PC-9 (cell line): ENCODE measurements around the gene RPTOR. TPM values are rescaled to one million over a fixed set of nuclear protein-coding genes. Genes with fewer than 3 reads are reported as not detected.

Source experiments
- BruUV-seq: library from RNA; stranded (reverse); fragments of 400-500 nt; replicated peaks from 2 replicates; lab custom pipeline; 2021; lab: Mats Ljungman, UMichigan
- CTCF ChIA-PET: fragments of 300-600 bp; sonication (Branson Sonifier 250); formaldehyde crosslinking; loops from one replicate; lab custom pipeline; 2022; ENCODE audit warnings: antibody characterized with exemption; lab: Charles Lee
- POLR2A ChIA-PET: fragments of 300-600 bp; sonication (Branson Sonifier 250); formaldehyde crosslinking; loops from one replicate; lab custom pipeline; 2022; ENCODE audit warnings: antibody characterized with exemption; ENCODE audit not compliant: unreplicated experiment; lab: Charles Lee
- DNase-seq, 2 experiments: peaks; one replicate each; pipeline versions ENCODE4 v3.0.0 to v3.0.0-alpha.2; 2015 to 2022; ENCODE audit warnings: mixed read lengths in 1 of 2
- H2AFZ ChIP-seq: fragments of 200-600 bp; sonication (generic); 2 replicates; pipeline ENCODE4 v1.8.1; 2017; ENCODE audit warnings: antibody characterized with exemption
- H3F3A ChIP-seq: fragments of 200-600 bp; sonication (generic); 2 replicates; pipeline ENCODE4 v1.8.1; 2017; ENCODE audit warnings: antibody characterized with exemption, mild to moderate bottlenecking, low read depth; ENCODE audit not compliant: insufficient read depth
- H3K27ac ChIP-seq: fragments of 200-600 bp; sonication (generic); 2 replicates; pipeline ENCODE4 v1.6.1; 2016; ENCODE audit warnings: mixed run types
- H3K27me3 ChIP-seq: fragments of 200-600 bp; sonication (generic); 2 replicates; pipeline ENCODE4 v1.6.1; 2016; ENCODE audit warnings: low read depth, mixed run types; ENCODE audit not compliant: insufficient read depth
- H3K36me3 ChIP-seq: fragments of 200-600 bp; sonication (generic); 2 replicates; pipeline ENCODE4 v1.6.1; 2016; ENCODE audit warnings: low read depth, mixed run types
- H3K4me1 ChIP-seq: fragments of 200-600 bp; sonication (generic); replicated peaks from 2 replicates; pipeline ENCODE4 v1.6.1; 2016; ENCODE audit warnings: mixed run types; ENCODE audit not compliant: insufficient read depth
- H3K4me2 ChIP-seq: fragments of 200-600 bp; sonication (generic); 2 replicates; pipeline ENCODE4 v1.6.1; 2017; ENCODE audit warnings: mixed run types
- H3K4me3 ChIP-seq: fragments of 200-600 bp; sonication (generic); 2 replicates; pipeline ENCODE4 v1.6.1; 2016; ENCODE audit warnings: mixed run types
- H3K79me2 ChIP-seq: fragments of 200-600 bp; sonication (generic); 2 replicates; pipeline ENCODE4 v1.6.1; 2017; ENCODE audit warnings: low read depth, mixed run types
- H3K9me2 ChIP-seq: fragments of 200-600 bp; sonication (generic); 2 replicates; pipeline ENCODE4 v1.8.1; 2017; ENCODE audit warnings: mild to moderate bottlenecking; ENCODE audit not compliant: insufficient read depth
- H3K9me3 ChIP-seq: fragments of 200-600 bp; sonication (generic); 2 replicates; pipeline ENCODE4 v1.8.1; 2016; ENCODE audit warnings: low read depth; ENCODE audit not compliant: insufficient read depth
- H4K20me1 ChIP-seq: fragments of 200-600 bp; sonication (generic); 2 replicates; pipeline ENCODE4 v1.8.1; 2017; ENCODE audit not compliant: insufficient read depth
- EZH2 ChIP-seq: fragments of 200-600 bp; sonication (generic); IDR thresholded peaks from 2 replicates; pipeline ENCODE4 v1.8.0; 2017; ENCODE audit warnings: antibody characterized with exemption, low read depth
- intact Hi-C: fragments of 100-400 bp; cut with micrococcal nuclease; formaldehyde crosslinking; loops from one replicate; pipeline ENCODE4 v1.10.0; 2022; ENCODE audit not compliant: unreplicated experiment
- total RNA-seq: library from RNA; stranded (reverse); gene quantifications from 2 replicates; pipeline ENCODE4 v1.2.3, GENCODE V29; 2021
- TF ChIP-seq, protein P1 (sequence below): fragments of 200-600 bp; sonication (generic); conservative IDR thresholded peaks from 2 replicates; pipeline ENCODE4 v1.6.1; 2017; ENCODE audit warnings: mixed run types, antibody characterized with exemption, mild to moderate bottlenecking, moderate library complexity

Gene RPTOR
- total RNA-seq, 1 experiment from 2014 or later: 50.8 TPM

DNA sequence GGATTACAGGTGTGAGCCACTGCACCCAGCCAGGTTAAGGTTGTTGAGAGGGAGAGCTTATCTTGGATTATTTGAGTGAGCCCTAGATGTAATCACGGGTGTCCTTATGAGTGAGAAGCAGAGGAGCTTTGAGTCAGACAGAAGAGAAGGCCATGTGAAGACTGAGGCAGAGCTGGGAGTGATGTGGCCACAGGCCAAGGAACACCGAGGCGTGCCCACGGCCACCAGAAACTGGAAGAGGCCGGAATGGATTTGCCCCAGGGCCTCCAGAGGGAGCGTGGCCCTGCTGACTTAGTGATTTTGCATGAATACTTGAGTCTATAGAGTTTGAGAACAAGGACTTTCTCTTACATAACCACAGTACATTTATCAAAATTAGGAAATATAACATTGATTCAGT is 137.7 kb downstream of the RPTOR start:
- Histone ChIP-seq H3K4me1 (no peaks in the 10 kb centered on the region), H3K27me3 (no peaks in the 10 kb centered on the region), H3K27ac (no peak overlapping the region), H3K36me3 (no peaks in the 10 kb centered on the region), H3K4me3 (no peak overlapping the region), H4K20me1 (peaks cover 6% of the 10 kb centered on the region; the same call in 1 of the 2 replicates), H3K4me2 (no peak overlapping the region), H3F3A (no peaks in the 10 kb centered on the region), H2AFZ (no peak overlapping the region), H3K79me2 (no peaks in the 10 kb centered on the region), H3K9me3 (no peaks in the 10 kb centered on the region), H3K9me2 (no peaks in the 10 kb centered on the region)
- BruUV-seq: no TSS peak
- POLR2A ChIA-PET: no interaction called here
- no peak for DNase-seq
- no peak for TF ChIP-seq EZH2
- TF ChIP-seq, protein P1, sequence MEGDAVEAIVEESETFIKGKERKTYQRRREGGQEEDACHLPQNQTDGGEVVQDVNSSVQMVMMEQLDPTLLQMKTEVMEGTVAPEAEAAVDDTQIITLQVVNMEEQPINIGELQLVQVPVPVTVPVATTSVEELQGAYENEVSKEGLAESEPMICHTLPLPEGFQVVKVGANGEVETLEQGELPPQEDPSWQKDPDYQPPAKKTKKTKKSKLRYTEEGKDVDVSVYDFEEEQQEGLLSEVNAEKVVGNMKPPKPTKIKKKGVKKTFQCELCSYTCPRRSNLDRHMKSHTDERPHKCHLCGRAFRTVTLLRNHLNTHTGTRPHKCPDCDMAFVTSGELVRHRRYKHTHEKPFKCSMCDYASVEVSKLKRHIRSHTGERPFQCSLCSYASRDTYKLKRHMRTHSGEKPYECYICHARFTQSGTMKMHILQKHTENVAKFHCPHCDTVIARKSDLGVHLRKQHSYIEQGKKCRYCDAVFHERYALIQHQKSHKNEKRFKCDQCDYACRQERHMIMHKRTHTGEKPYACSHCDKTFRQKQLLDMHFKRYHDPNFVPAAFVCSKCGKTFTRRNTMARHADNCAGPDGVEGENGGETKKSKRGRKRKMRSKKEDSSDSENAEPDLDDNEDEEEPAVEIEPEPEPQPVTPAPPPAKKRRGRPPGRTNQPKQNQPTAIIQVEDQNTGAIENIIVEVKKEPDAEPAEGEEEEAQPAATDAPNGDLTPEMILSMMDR: no peak
- intact Hi-C loops: no loop called here
- CTCF ChIA-PET: interaction anchor here (0.7 kb wide), 1 partner anchor 89 kb away, joined by 3 read pairs; no protein-coding TSS in a partner anchor

DNA sequence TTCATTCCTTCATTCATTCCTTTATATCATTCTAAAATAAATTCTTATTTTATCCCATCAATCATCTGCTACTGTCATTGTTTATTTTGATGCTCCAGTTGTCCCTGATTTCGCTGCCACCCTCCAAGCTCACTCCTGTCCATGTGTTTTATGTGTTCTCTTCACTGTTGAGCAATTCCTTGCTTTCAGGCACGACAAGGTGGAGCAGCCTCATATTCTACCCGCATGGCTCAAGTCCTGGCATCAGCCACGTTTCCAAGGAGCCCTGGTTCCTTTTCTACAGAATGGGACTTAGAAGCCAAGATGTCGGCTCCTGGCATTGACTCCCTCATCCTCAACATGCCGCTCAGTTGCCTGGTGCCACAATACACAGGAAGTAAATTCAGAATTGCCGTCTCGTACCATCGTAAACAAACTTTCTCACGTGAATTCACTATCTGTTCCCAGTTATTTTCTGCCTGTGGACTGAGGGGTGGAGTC is 139.0 kb downstream of the RPTOR start:
- no peak overlapping the region for H3K4me3 ChIP-seq
- no peak for DNase-seq
- no peaks in the 10 kb centered on the region for H3K9me2 ChIP-seq
- peaks cover 9% of the 10 kb centered on the region; the same call in 1 of the 2 replicates for H4K20me1 ChIP-seq
- H3K79me2 ChIP-seq: no peaks in the 10 kb centered on the region
- no peak overlapping the region for H2AFZ ChIP-seq
- H3K27me3 ChIP-seq: no peaks in the 10 kb centered on the region
- H3K4me1 ChIP-seq: no peaks in the 10 kb centered on the region
- CTCF ChIA-PET: no interaction called here
- no peak overlapping the region for H3K4me2 ChIP-seq
- H3K36me3 ChIP-seq: no peaks in the 10 kb centered on the region
- H3F3A ChIP-seq: no peaks in the 10 kb centered on the region
- H3K9me3 ChIP-seq: no peaks in the 10 kb centered on the region
- intact Hi-C loops: no loop called here
- no peak overlapping the region for H3K27ac ChIP-seq
- TF ChIP-seq EZH2: no peak
- TF ChIP-seq, protein P1: no peak
- POLR2A ChIA-PET: no interaction called here
- BruUV-seq: no TSS peak

DNA sequence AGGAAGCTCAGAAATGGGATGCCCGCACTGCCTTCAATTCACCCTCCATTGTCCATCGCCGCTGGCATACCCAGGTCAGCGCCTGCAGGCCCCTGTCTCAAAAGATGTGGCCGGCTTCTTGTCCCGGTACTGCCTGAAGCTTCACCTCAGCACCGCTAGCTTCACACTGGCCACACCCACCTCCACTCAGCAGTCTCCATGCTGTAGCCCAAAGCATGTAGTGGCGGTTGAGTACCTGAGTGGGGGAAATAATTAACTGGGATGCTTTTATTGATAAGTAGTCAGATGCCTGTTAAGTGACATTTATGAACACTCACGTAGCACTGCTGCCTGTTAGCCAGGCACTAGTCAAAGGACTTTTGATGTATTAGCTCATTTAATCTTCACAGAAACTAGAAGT is 143.2 kb downstream of the RPTOR start:
- ChIA-PET POLR2A (interaction anchor here (0.8 kb wide), 1 partner anchor 363 kb away, joined by 5 read pairs; no protein-coding TSS in a partner anchor), CTCF (no interaction called here)
- no peak for TF ChIP-seq EZH2
- TF ChIP-seq, protein P1: no peak
- no peak overlapping the region for H2AFZ ChIP-seq
- peaks cover 9% of the 10 kb centered on the region; the same call in 1 of the 2 replicates for H4K20me1 ChIP-seq
- no peaks in the 10 kb centered on the region for H3K9me3 ChIP-seq
- H3K9me2 ChIP-seq: no peaks in the 10 kb centered on the region
- H3K4me1 ChIP-seq: no peaks in the 10 kb centered on the region
- intact Hi-C loops: no loop called here
- H3F3A ChIP-seq: no peaks in the 10 kb centered on the region
- H3K4me2 ChIP-seq: no peak overlapping the region
- no peaks in the 10 kb centered on the region for H3K27me3 ChIP-seq
- no peak overlapping the region for H3K27ac ChIP-seq
- no TSS peak for BruUV-seq
- no peak for DNase-seq
- no peaks in the 10 kb centered on the region for H3K36me3 ChIP-seq
- H3K4me3 ChIP-seq: no peak overlapping the region
- 0 out of 2 replicates have a peak, but pooled peaks cover under 1% of the 10 kb centered on the region for H3K79me2 ChIP-seq
